ENCODE measurements around the gene ANO6.
A peak's percentile ranks its signal among the peaks of the same experiment; 100 is the strongest.
"Not testable (repeated sequence)": the region's sequence is repeated elsewhere in the genome, so short reads cannot be mapped to it uniquely, and the experiment has no call there.

Gene ANO6

GRCh38 chr12:45215419-45216229 lies at the start of gene ANO6:
Gene ANO6 (plus strand): TSS chr12:45216095. CDS start chr12:45216322, 227 bp downstream.
- DNase-seq (ENCODE audit: low spot score), result peak; percentile 88

- DNase-seq (ENCODE audit: low spot score), result no peak
These were observed 46.9 kb upstream of the ANO6 start for GRCh38 chr12:45168976-45169375.

- peak; percentile 78 for DNase-seq (ENCODE audit: low spot score)
These were observed 45.3 kb upstream of the ANO6 start for GRCh38 chr12:45170456-45171042.

GRCh38 chr12:45173293-45173692 lies 42.6 kb upstream of the ANO6 start:
- not testable (repeated sequence) for DNase-seq (ENCODE audit: low spot score)

GRCh38 chr12:45174595-45174994 lies 41.3 kb upstream of the ANO6 start:
- DNase-seq (ENCODE audit: low spot score), result no peak

GRCh38 chr12:45178771-45179170 lies 37.1 kb upstream of the ANO6 start:
- DNase-seq (ENCODE audit: low spot score), result no peak

- no peak for DNase-seq (ENCODE audit: low spot score)
These were observed 33.4 kb upstream of the ANO6 start for GRCh38 chr12:45182511-45182910.

GRCh38 chr12:45183246-45183645 lies 32.6 kb upstream of the ANO6 start:
- DNase-seq (ENCODE audit: low spot score), result no peak

- DNase-seq (ENCODE audit: low spot score), result no peak
These were observed 31.5 kb upstream of the ANO6 start for GRCh38 chr12:45184147-45184963.

GRCh38 chr12:45186762-45187161 lies 29.1 kb upstream of the ANO6 start:
- no peak for DNase-seq (ENCODE audit: low spot score)

GRCh38 chr12:45189766-45190403 lies 26.0 kb upstream of the ANO6 start:
- DNase-seq (ENCODE audit: low spot score), result no peak

- DNase-seq (ENCODE audit: low spot score), result no peak
These were observed 24.7 kb upstream of the ANO6 start for GRCh38 chr12:45191239-45191638.

- DNase-seq (ENCODE audit: low spot score), result no peak
These were observed 23.2 kb upstream of the ANO6 start for GRCh38 chr12:45192707-45193106.

GRCh38 chr12:45200491-45201043 lies 15.3 kb upstream of the ANO6 start:
- no peak for DNase-seq (ENCODE audit: low spot score)

GRCh38 chr12:45203767-45204166 lies 12.1 kb upstream of the ANO6 start:
- DNase-seq (ENCODE audit: low spot score), result no peak

GRCh38 chr12:45204757-45205156 lies 11.1 kb upstream of the ANO6 start:
- no peak for DNase-seq (ENCODE audit: low spot score)

GRCh38 chr12:45205165-45205825 lies 10.6 kb upstream of the ANO6 start:
- DNase-seq (ENCODE audit: low spot score), result no peak

- no peak for DNase-seq (ENCODE audit: low spot score)
These were observed 7.0 kb upstream of the ANO6 start for GRCh38 chr12:45208604-45209487.

GRCh38 chr12:45209784-45210183 lies 6.1 kb upstream of the ANO6 start:
- DNase-seq (ENCODE audit: low spot score), result no peak

- no peak for DNase-seq (ENCODE audit: low spot score)
These were observed 3.8 kb upstream of the ANO6 start for GRCh38 chr12:45212064-45212463.

All from Ammon's horn (tissue), 1 donor.